TTC549 (cell line): Measurements from ENCODE around the gene TRPM1.

Experiments used
- FAIRE-seq: peaks from 2 replicates; lab custom pipeline; 2012; peaks lifted over from hg19 to GRCh38; lab: Jason Lieb, UNC

TRPM1 gene

DNA sequence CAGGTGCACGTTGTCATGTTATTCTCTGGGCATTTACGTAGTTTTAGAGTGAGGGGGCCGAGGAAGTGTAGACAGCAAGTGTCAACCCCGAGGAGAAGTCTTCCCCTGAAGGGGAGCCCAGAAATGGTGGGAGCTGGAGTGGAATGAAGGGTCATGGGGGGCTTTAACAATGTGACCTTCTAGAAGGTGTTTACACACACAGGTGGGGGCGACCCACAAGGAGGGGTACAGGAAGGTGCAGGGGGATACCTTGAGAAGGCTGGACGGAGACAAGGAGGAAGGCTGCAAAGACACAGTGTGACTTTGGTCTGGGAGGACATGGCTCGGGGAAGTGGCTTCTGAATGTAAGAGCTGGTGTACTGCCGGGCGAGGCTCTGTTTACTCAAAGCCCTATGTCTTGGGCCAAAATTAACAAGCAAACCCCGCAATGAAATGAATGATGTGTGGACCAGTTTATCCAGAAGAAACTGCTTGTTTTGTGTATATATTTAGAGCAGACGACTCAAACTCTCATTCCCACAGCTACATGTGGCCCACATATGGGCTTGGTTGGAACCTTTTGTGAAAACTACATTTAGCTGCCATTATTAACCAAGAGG is 18.7 kb downstream of the TRPM1 start:
- no peak for FAIRE-seq

DNA sequence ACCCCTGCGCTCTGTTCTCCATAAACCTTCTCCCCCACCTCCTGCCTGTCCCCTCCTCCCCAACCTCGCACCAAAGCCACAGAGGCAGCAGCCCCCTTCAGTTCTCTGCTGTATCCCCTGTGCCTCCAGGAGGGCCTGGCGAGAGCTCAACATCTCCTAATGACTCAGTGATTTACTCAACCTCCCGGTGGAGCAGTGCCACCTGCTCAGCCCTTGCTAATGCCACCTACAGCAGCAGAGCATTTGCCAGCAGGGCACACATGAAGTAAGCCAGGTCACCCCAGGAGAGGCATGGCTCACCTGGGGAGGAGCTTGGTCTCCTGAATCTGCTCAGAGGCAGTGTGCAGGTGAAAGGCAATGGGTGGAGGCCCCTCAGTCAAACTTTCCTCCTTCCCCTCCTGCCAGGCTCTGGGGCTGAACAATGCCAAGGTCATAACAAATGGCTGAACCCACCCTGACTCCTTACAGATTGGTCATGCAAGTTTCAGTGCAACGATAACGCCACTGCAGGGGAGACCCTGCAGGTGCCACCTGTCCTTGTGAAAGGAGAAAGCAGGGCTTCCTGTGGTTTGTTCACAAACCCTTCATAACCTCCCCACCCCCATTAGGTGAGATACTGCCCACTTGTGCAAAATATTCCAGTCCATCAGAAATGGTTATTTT is 19.8 kb downstream of the TRPM1 start:
- no peak for FAIRE-seq

DNA sequence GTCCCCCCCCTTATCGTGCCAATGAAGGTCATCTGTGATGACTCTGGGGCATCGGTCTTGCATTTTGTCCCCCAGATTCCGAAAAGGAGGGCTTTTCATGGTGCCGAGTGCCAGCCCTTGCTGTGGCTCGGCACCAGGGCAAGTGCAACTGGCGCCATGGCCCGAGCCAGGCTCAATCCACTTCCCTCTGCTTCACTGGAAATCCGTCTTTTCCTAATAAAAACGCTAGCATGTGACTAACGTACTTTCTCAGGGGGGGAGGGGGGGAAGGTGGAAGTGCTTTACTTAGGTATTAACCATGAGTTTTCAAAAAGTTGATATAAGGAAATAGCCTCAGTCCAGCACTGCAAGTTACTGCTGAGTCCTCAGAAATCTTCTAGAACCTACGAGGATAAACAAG is 20.5 kb downstream of the TRPM1 start:
- no peak for FAIRE-seq

DNA sequence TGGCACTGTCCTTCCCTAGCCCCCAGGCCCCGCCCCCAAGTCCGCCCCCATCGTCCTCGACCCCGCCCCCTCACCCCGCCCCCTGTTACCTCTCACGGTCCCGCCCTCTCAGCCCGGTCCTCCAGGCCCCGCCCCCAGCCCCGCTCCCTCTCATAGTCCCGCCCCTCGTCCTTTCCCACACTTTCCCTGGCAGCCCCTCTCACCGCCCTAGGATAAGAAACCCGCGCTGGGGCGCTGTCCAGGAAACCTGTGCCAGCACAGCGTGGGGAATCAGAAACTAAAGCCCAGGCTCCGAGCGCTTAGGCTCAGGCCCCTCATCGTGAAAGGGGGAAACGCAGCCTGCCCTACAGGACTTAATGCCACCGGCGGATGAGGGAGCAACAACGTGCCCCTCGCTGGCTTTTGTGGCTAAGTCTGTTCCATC is 20.9 kb downstream of the TRPM1 start:
- no peak for FAIRE-seq

DNA sequence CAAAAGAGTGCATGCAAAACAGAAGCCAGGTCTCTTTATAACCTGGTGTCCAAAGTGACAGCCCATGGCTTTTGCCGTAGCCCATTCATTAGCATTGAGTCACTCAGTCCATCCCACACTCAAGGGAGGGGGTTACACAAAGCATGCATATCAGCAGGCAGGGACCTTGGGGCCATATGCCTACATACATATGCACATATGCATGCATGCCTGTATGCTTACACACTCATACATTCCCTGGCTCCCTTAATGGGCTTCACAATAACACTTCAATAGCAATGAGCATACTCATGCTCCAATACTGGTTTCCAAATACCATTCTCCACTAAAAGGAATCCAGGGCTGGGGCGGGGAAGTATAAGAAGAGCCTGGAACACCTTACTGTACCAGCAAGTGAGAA is 22.0 kb downstream of the TRPM1 start:
- no peak for FAIRE-seq

DNA sequence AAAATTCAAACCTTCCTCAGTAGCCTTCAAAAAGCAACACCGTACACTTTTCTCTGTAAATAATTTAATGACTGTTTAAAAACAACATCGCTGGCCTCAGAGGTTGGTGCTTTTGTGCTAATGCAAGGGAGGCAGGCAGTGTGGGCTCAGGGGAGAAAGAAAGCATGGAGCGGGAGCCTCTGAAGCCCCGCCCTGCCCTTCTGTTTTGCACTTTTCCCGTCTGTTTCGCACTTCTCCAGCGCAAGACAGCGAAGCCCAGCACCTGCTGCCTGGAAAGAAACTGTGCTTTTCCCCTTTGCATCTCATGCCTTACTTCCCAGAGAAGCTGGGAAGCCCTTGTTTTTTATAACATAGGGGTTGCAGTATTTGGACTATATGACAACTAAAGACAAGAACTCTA is 23.1 kb downstream of the TRPM1 start:
- no peak for FAIRE-seq

DNA sequence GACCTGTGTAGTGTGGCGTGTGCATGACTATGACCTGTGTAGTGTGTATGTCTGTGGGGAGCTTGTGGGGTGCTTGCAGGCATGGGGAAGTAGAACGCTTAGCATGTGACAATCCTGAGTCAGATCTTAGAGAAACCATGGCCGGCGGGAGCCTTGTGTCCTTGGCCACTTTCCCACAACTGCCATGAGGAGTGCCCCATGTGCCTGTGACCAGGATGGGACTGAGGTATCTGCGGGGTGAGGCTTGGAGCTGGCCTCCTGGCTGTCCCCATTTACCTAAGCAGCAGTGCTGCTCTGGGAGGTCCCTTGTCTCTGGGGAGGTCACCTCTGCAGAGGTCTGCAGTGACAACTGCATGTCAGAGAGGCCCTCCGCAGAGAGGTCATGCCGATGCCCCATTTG is 23.6 kb downstream of the TRPM1 start:
- FAIRE-seq = no peak

DNA sequence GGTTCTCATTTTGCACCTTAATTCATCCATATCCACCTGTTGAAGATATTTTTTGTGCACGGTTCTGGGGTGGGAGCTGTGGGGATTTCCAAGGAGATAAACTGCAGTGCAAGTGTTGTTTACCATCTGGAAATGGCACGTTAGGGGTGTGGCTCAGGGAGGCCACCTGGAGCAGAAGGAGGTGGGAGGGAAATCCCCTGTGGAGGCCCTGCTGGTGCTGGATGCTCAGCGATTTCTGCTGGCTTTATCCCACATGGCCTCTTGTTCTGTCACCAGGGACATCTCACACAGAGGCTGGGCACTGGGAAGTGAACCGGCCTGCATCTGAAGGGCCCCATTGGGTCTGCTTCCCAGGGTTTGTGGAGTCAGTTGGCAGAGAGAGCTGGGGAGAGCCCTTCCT is 24.3 kb downstream of the TRPM1 start:
- FAIRE-seq = no peak

DNA sequence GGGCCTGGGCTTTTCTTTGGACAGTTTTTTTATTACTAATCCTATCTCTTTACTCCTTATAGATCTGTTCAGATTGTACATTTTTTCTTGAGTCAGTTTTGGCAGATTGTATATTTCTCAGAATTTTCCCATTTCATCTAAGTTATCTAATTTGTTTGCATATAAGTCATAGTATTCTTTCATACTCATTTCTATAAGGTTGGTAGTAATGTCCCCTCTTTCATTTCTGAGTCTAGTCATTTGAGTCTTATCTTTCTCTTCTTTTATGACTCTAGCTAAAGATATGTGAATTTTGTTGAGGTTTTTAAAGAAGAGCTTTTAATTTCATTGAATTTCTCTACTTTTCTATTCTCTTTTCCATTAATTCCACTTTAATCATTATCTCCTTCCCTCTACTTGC is 27.2 kb downstream of the TRPM1 start:
- FAIRE-seq = no peak

DNA sequence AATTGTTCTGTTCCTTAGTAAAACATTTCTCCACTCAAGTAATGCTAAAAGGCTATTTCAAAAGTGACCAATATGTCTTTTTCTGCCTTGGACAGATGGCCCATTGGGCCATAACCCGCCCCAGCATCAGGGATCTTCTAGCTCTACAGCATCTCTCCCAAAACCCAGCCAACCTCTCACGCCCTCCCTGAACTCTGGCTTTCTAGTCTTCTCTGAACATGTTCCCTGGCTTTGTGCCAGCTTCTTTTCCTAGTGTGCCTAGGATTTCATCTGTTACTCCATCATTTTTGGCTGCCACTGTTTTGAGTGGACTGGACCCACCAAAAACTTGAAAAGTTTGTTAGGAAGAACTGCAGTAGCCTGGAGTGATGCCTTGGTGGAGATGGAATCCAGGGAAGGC is 30.7 kb downstream of the TRPM1 start:
- no peak for FAIRE-seq

DNA sequence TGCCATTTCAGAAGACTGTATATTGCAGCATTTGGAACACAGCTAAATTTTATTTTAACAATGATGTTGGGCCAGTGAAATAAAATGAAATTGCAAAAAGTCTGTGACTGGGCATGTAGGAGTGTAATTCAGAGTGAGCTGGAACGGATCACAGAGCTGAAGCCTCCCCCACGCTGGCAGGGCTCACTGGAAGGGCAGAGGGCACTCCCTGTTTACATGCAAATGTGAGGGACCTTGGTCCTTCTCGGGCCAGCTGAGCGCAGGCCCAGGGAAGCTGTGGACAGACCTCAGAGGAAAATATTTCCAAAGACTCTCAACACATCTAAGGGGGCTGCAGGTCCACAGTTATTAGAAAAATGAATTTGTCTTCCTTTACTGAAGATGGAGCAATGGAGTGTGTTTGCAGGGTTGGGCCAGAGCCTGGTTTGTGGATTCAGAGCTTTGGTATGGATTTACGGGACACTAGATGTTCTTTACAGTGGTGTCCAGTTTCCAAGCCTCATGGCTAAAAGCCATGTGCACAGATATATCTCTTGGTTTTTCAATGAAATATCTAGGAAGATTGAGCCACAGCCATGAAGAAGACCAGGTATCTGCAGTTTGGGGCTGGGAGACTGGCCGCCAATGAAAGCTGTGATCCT is 32.0 kb downstream of the TRPM1 start:
- FAIRE-seq = no peak

DNA sequence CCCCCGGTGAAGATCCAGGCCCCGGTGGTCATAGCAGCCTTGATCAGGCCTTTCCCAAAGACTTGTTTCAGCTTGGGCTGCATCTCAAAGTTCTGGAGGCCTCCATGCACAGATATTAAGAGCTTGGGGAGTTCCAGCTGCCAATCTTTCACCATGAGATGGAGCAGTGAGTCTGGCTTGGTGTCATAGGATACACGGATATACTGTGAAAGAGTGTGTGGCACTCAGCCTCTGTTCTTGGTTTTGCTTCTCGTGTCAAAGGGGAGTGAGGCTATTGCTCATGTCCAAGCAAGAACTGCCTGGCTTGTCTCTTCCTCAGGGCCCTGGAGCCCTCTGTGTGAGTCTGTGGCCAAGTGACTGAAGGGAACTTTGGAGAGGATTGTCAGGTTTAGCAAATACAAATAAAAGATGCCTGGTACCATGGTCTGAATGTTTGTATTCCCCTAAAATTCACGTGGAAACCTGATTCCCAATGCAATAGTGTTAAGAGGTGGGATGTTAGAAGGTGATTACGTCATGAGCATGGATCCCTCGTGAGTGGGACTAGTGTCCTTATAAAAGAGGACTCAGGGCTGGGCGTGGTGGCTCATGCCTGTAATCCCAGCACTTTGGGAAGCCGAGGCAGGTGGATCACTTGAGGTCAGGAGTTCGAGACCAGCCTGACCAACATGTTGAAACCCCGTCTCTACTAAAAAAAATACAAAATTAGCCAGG is 33.5 kb downstream of the TRPM1 start:
- no peak for FAIRE-seq

DNA sequence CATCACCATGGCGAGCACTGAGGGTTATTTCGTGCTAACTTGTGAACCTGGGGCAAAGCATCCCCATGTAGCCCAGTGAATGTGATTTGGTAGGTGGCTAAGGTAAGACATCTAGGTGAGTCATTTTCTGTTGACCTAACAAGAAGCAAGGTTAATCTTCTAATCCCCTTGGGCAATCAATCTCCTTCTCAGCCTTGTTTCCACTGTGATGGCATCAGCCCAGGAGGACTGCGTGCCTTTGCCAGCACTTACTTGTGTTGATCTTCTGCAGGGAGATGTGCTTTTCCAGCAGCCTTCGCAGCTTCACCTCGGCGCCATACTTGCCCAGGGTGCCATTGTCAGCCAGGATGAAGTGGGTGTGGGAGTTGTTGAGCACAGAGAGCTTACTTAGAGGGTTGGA is 35.7 kb downstream of the TRPM1 start:
- FAIRE-seq = no peak

DNA sequence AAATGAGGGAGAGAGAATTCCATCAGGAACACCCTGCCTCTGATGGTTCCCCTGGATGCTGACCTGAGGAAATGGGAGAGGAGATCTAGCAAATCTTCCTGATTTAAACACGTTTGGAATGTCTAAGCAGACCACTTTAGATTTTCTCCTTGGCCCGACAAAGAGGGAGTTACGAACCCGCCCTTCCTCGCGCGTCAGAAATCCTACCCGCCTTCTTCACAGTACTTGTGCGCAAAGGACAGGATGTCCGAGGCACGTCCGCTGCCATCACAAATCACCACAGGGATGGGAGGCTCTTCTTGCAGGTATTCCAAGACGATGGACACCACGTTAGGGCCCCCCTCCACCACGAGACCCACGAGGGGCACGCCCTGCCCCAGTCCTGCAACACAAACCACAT is 38.6 kb downstream of the TRPM1 start:
- no peak for FAIRE-seq

DNA sequence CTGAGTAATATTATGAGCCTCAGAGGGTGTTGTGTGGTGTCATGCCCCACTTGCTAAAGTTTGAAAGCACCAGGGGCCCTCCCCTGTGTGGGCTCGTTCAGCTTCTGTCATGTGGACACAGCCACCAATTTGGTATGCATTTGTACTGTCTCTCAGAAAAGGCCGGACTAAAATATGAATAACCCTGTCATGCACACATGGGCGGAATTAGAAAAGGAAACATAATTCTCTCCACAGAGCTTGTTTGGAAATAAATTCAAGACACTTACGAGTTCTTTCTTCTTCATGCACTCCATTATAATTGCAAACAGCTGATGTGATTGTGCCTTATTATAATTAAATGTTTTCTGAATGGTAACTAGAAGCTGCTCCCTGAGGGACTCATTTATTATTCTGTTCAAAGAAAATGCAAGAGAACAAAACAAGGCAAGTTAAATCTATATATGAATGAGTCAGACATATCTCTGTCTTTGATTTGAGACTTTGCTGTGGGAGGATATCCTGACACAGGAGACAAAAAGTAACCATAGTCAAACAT is 39.1 kb downstream of the TRPM1 start:
- no peak for FAIRE-seq

DNA sequence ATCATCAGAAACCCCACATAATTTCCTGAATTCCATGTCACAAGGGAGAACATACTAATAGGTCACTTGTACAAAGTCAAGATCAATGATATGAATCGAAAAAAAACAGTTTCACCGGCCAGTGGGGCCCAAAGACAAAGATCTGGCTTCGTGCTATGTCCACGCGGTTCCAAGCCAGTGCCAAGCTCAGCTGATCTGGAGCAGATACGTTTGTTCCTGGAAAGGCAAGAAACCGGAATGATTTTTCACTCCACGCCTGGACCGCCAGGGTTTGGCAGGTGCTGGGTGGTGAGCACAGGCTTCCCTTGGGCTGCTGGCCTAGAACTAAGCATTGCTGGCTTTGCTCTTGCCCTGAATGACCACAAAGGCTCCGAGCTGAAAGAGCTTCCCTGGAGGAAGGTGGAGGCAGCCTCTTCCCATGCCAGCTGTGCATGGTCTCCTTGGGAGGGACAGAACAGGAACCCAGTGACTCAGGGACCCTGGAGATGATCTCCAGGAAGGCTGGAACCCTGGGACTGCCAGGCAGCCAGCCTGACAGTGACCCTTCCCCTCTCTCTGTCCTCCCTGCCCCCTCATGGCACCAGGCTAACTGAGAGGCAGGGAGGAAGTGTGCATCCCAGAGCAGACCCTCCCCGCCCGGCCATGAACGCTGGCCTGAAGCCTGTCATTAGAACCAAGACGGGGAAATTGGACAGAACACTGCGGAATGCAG is 40.9 kb downstream of the TRPM1 start:
- FAIRE-seq = no peak

DNA sequence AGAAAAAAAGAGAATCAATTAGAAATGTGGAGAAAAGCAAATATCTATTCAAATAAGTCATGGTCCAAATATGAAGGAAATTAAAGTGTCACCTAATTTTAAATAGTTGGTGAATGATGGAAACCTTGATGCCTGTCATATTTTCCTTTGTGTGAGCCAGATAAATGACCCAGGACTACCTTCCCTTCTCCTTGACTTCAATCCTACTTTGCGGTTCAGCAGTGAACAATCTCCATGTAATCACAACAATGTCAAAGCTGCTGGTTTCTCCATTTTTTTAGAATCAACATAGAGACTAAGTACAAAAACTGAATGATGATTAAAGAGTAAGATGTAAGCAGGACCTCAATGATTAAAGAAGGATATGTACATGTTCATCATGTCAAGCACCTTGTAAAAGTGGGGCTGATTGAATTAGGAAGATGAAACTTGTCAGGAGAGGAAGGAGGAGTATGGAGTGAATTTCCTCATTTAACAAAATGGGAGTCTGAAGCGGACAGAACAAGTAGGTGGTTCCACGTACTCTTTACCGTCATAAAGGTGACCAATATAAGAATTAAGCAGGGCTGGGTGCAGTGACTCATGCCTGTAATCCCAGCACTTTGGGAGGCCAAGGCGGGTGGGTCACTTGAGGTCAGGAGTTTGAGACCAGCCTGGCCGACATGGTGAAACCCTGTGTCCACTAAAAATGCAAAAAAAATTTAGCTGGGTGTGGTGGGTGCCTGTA is 43.1 kb downstream of the TRPM1 start:
- no peak for FAIRE-seq

DNA sequence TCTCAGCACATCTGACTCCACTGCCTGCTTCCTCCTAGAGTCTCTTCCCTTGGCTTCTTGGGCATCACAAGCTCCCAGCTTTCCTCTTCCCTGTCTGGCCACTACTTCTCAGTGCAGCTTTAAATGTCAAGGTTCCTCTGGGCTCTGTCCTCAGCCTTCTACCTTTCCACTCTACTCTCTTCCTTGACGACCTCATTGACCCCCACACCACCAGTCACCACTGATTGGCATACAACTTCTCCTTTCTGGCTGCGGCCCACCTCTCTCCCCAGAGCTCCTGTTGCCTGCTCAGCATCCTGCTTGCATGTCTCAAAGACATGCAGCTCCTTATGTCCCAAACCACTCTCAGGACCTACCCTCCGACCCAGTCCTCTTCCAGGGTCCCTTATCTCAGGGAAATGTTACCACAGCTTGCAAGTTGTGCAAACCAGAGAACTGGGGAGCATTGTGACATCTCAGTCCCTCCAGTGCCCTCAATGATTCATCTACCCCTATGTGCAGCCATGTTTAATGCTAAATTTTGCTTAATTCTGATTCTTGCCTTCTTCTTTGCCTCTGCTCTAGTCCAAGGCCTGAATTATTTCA is 49.9 kb downstream of the TRPM1 start:
- FAIRE-seq = no peak

DNA sequence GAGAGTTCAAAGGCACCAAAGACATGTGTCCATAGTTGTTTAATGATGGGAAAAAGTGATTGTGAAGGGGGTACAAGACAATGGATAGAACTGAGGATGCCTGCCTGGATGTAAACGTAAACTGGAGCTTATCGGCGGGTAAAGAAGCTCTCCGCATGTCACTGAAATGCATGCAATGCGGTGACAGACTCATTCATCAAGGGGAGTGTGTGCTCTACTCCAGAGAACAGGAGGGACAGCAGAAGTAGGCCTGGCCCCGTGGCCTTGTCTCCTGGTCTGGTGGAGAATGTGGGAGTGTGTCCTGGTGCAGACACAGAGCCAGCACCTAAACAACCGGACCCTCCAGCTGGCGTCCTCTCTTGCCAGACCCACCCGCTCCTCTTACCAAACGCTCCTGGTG is 50.6 kb downstream of the TRPM1 start:
- no peak for FAIRE-seq

DNA sequence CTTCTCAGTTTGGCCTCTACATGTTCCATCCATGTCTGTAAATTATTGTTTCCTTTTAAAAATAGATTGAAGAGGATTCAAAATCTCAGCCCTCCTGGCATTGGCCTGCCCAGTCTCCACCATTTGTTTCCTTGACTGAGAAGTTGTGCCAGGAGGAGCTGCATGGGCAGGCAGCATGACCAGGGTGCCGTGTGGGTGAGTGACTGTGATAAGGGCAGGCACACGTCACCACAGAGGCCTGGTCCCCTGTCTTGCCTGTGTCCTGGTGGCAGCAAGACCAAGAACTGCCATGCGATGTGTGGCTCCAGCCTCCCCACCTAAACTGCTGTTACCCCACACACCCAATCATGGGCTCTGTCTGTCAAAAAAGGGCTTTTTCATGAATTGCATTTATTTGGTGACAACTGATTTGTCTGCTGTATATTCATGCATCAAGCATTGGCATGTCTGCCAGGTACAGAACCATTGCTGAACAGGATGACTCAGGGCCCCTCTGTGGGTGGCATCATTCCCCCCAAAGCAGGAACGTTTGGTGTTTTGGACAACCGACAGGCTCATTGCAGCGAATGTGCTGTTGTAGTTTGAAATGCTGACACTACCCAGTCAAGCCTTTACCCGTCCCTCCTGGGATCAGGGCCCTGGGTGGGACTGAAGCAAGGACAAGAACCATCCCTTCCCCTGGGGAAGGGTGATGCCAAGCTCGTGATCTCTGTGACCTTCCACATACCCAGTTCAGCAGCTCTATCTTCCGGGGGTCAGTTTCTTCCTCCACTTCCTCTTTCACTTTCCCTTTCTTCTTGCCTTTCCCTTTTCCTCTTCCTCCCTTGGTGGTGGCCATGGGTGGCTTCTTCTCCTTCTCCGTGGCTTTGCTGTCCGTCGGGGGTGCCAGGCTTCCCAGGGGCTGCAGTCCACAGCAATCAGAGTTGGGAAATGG is 51.6 kb downstream of the TRPM1 start:
- no peak for FAIRE-seq
